HFF-Myc (cell line): Measurements from ENCODE around the gene NWD2.

ENCODE experiments used
- DNase-seq: peaks from one replicate; pipeline ENCODE4 v3.0.0-alpha.2; 2011; ENCODE audit warnings: low read depth; ENCODE audit errors: extremely low read depth
- H3K4me3 ChIP-seq: replicated peaks from 2 replicates; pipeline ENCODE4 v1.5.1; 2011; ENCODE audit warnings: low read depth, mild to moderate bottlenecking, control low read depth, low read length
- CTCF ChIP-seq: IDR thresholded peaks from 2 replicates; pipeline ENCODE4 v1.5.1; 2012; ENCODE audit warnings: mild to moderate bottlenecking, low read depth, low read length, control low read depth; ENCODE audit errors: missing control alignments

Gene NWD2

GRCh38 chr4:37423310-37423709 is 178.8 kb downstream of the NWD2 start:
- DNase-seq, result no peak
- TF ChIP-seq CTCF, result no peak
- no peak overlapping the region for H3K4me3 ChIP-seq

GRCh38 chr4:37424753-37425152 is 180.2 kb downstream of the NWD2 start:
- no peak overlapping the region for H3K4me3 ChIP-seq
- no peak for TF ChIP-seq CTCF
- no peak for DNase-seq

GRCh38 chr4:37425857-37426256 is 181.3 kb downstream of the NWD2 start:
- H3K4me3 ChIP-seq, result no peak overlapping the region
- no peak for TF ChIP-seq CTCF
- no peak for DNase-seq

GRCh38 chr4:37427193-37427592 is 182.7 kb downstream of the NWD2 start:
- DNase-seq, result no peak
- TF ChIP-seq CTCF, result no peak
- H3K4me3 ChIP-seq, result no peak overlapping the region

GRCh38 chr4:37429906-37430305 is 185.4 kb downstream of the NWD2 start:
- TF ChIP-seq CTCF, result no peak
- no peak for DNase-seq
- no peak overlapping the region for H3K4me3 ChIP-seq

GRCh38 chr4:37430718-37431416 is 186.3 kb downstream of the NWD2 start:
- DNase-seq, result no peak
- no peak for TF ChIP-seq CTCF
- H3K4me3 ChIP-seq, result no peak overlapping the region

GRCh38 chr4:37431417-37431743 is 186.8 kb downstream of the NWD2 start:
- no peak for TF ChIP-seq CTCF

More at GRCh38 chr4:37431417-37431743, 186.8 kb downstream of the NWD2 start:
- no peak overlapping the region for H3K4me3 ChIP-seq
- no peak for DNase-seq
